Transverse colon (tissue), 4 donors: ENCODE measurements around the gene PADI6. TPM values are rescaled to one million over a fixed set of nuclear protein-coding genes. Genes with fewer than 3 reads are reported as not detected.

Experiments
- DNase-seq: peaks from one replicate; pipeline ENCODE4 v3.0.0-alpha.2; 2019
- H3K27ac ChIP-seq, 4 donors: fragments of 200-600 bp; sonication (generic); 2 replicates each; pipeline ENCODE4 v1.5.1; 2016 to 2018; ENCODE audit warnings: inconsistent platforms in 4 of 4
- H3K27me3 ChIP-seq: fragments of 200-600 bp; sonication (generic); 2 replicates; pipeline ENCODE4 v1.5.1; 2017; ENCODE audit warnings: inconsistent platforms
- H3K36me3 ChIP-seq, 4 donors: fragments of 200-600 bp; sonication (generic); 2 replicates each; pipeline ENCODE4 v1.5.1; 2017 to 2019; ENCODE audit warnings: inconsistent platforms in 4 of 4
- H3K4me1 ChIP-seq, 4 donors: fragments of 200-600 bp; sonication (generic); 2 replicates each; pipeline ENCODE4 v1.5.1; 2017 to 2020; ENCODE audit warnings: inconsistent platforms in 4 of 4
- H3K4me3 ChIP-seq, 4 donors: fragments of 200-600 bp; sonication (generic); 1 replicate in 1 of 4; 2 replicates in 3 of 4; pipeline versions ENCODE4 v1.5.1 to v1.6.1; 2017 to 2019; ENCODE audit warnings: inconsistent platforms in 4 of 4
- H3K9me3 ChIP-seq, 2 donors: fragments of 200-600 bp; sonication (generic); 2 replicates each; pipeline ENCODE4 v1.5.1; 2017 to 2019; ENCODE audit warnings: inconsistent platforms in 2 of 2
- EP300 ChIP-seq: sonication (generic); formaldehyde crosslinking; IDR thresholded peaks from one replicate; pipeline ENCODE4 v1.6.1; 2017; ENCODE audit warnings: antibody characterized with exemption, low read depth
- POLR2A ChIP-seq: fragments of 450-650 bp; IDR thresholded peaks from one replicate; pipeline ENCODE4 v1.6.1; 2016; ENCODE audit warnings: antibody characterized with exemption, mild to moderate bottlenecking, moderate library complexity
- POLR2AphosphoS5 ChIP-seq, 3 donors: sonication (generic); formaldehyde crosslinking; IDR thresholded peaks; one replicate each; pipeline ENCODE4 v1.6.1; 2016; ENCODE audit warnings: antibody characterized with exemption in 3 of 3
- WGBS, 2 donors: methylation state at CpG; one replicate each; pipeline ENCODE4 v1.1.5; 2018; ENCODE audit warnings: low coverage in 1 of 2; 5-methylcytosine and 5-hydroxymethylcytosine counted together
- in situ Hi-C, 4 donors: fragments of 200-750 bp; cut with MboI; loops; one replicate each; pipeline versions ENCODE4 v1.15.0 to v1.15.1; 2017; ENCODE audit warnings: low sequenced_read_pairs in 3 of 4, low pct_ligation_motif_present in 1 of 4, low pct_unique_long_range_greater_than_20kb in 1 of 4
- intact Hi-C: fragments of 100-400 bp; cut with DNase I; formaldehyde crosslinking; loops from one replicate; pipeline ENCODE4 v1.15.1; 2023; ENCODE audit warnings: low total_unique reads
- total RNA-seq, 4 donors: library from RNA; depleted of rRNA; stranded (reverse); fragments of >200 nt; gene quantifications; one replicate each; pipeline ENCODE4 v1.1.0, GENCODE V29; 2016
- TF ChIP-seq, protein P1 (sequence below), 5 experiments: fragments of 200-600 bp in 3 of 5; fragments of 450-650 bp in 2 of 5; sonication (generic) in 3 of 5; IDR thresholded peaks; 1 replicate in 2 of 5; 2 replicates in 3 of 5; pipeline ENCODE4 v1.5.1; 2016 to 2017; ENCODE audit warnings: antibody characterized with exemption in 5 of 5, inconsistent platforms in 3 of 5, mild to moderate bottlenecking in 2 of 5, moderate library complexity in 1 of 5

Gene PADI6
- total RNA-seq, 4 donors from 2014 or later: not detected

DNA sequence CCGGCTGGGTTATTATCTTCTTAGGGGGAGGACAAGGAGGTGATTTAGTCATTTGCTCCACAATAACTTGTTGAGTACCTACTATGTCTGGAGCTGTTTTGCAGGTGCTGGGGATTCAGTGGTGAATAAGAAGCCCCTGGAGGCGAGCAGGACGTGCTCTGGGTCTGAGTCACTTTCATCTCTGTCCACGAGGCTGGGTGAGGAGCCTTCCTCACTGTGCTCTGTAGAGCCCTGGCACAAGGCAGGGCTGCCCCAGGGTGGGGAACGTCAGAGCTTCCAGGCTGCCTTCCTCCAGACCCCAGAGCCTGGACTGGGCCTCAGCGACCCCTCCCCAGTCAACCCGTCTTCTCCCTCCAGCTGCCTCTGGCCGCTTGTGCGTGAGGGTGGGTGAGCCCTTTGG, 2.5 kb upstream of the PADI6 start:
- no peak overlapping the region for H3K27ac ChIP-seq
- WGBS, 2 donors: 65 to 80% methylated on average over 1 to 9 of the region's 9 CpGs
- no peaks in the 10 kb centered on the region for H3K9me3 ChIP-seq
- intact Hi-C loops: no loop called here
- H3K27me3 ChIP-seq: peaks cover 19% of the 10 kb centered on the region
- DNase-seq: no peak
- no peak overlapping the region for H3K4me3 ChIP-seq
- TF ChIP-seq EP300 (no peak), POLR2AphosphoS5 (IDR thresholded peaks at IDR 0.05) (no peak), POLR2A (no peak)
- TF ChIP-seq, protein P1, sequence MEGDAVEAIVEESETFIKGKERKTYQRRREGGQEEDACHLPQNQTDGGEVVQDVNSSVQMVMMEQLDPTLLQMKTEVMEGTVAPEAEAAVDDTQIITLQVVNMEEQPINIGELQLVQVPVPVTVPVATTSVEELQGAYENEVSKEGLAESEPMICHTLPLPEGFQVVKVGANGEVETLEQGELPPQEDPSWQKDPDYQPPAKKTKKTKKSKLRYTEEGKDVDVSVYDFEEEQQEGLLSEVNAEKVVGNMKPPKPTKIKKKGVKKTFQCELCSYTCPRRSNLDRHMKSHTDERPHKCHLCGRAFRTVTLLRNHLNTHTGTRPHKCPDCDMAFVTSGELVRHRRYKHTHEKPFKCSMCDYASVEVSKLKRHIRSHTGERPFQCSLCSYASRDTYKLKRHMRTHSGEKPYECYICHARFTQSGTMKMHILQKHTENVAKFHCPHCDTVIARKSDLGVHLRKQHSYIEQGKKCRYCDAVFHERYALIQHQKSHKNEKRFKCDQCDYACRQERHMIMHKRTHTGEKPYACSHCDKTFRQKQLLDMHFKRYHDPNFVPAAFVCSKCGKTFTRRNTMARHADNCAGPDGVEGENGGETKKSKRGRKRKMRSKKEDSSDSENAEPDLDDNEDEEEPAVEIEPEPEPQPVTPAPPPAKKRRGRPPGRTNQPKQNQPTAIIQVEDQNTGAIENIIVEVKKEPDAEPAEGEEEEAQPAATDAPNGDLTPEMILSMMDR (IDR thresholded peaks at IDR 0.05): no peak
- in situ Hi-C loops: no loop called here
- H3K4me1 ChIP-seq: no peaks in the 10 kb centered on the region
- H3K36me3 ChIP-seq: no peaks in the 10 kb centered on the region

- H3K4me3 ChIP-seq: no peak overlapping the region
- in situ Hi-C loops: no loop called here
- no peaks in the 10 kb centered on the region for H3K9me3 ChIP-seq
- DNase-seq: no peak
- 20 to 51% methylated on average over 1 to 2 of the region's 2 CpGs for WGBS, 2 donors
- H3K36me3 ChIP-seq: no peaks in the 10 kb centered on the region
- H3K4me1 ChIP-seq: no peaks in the 10 kb centered on the region
- intact Hi-C loops: no loop called here
- peaks cover 14% of the 10 kb centered on the region for H3K27me3 ChIP-seq
- no peak for TF ChIP-seq EP300
- TF ChIP-seq, protein P1 (IDR thresholded peaks at IDR 0.05): peak in 3 of 5 experiments; percentile 21 to 29 (median 22)
- H3K27ac ChIP-seq: no peak overlapping the region
These were observed 1.4 kb upstream of the PADI6 start for GRCh38 chr1:17370618-17371017.

DNA sequence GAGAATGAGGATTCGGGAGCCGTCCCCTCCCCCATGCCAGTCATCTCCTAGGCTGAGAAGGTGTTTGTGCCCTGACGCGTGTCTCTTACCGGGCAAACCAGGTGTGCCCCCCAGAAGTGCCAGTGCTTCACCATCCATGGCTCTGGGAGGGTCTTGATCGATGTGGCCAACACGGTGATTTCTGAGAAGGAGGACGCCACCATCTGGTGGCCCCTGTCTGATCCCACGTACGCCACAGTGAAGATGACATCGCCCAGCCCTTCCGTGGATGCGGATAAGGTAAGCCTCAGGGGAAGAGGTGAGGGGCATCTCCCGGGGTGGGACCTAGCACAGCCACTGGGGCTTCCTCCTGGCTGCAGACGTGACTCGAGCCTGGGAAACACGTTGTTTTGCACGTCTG, 959 bp downstream of the PADI6 start:
- TF ChIP-seq, protein P1 (IDR thresholded peaks at IDR 0.05): no peak
- TF ChIP-seq POLR2AphosphoS5 (IDR thresholded peaks at IDR 0.05) (no peak), EP300 (no peak), POLR2A (no peak)
- in situ Hi-C loops (no loop called here), intact Hi-C loops (no loop called here)
- Histone ChIP-seq H3K4me1 (no peaks in the 10 kb centered on the region), H3K9me3 (no peaks in the 10 kb centered on the region), H3K36me3 (no peaks in the 10 kb centered on the region), H3K27ac (no peak overlapping the region), H3K27me3 (peaks cover 14% of the 10 kb centered on the region), H3K4me3 (no peak overlapping the region)
- WGBS, 2 donors: 80% methylated on average over 18 of the region's 18 CpGs; no CpG with 5 or more reads in 1 of the 2 donors
- no peak for DNase-seq

- intact Hi-C loops: no loop called here
- DNase-seq: no peak
- Histone ChIP-seq H3K4me3 (no peak overlapping the region), H3K9me3 (no peaks in the 10 kb centered on the region), H3K4me1 (no peaks in the 10 kb centered on the region), H3K27me3 (peaks cover 21% of the 10 kb centered on the region), H3K27ac (no peak overlapping the region), H3K36me3 (no peaks in the 10 kb centered on the region)
- in situ Hi-C loops: no loop called here
- 84 to 86% methylated on average over 4 to 10 of the region's 10 CpGs for WGBS, 2 donors
- TF ChIP-seq POLR2AphosphoS5 (IDR thresholded peaks at IDR 0.05): no peak
- TF ChIP-seq EP300: no peak
- TF ChIP-seq, protein P1 (IDR thresholded peaks at IDR 0.05): no peak
- TF ChIP-seq POLR2A: no peak
These were observed 3.7 kb downstream of the PADI6 start for GRCh38 chr1:17375651-17376050.
